ENCODE results near the gene MOCS1. TPM values are rescaled to one million over a fixed set of nuclear protein-coding genes. Genes with fewer than 3 reads are reported as not detected.

Gene MOCS1
- total and polyA plus RNA-seq, 2 experiments from 2014 or later = 17.2 to 28.1 TPM

DNA sequence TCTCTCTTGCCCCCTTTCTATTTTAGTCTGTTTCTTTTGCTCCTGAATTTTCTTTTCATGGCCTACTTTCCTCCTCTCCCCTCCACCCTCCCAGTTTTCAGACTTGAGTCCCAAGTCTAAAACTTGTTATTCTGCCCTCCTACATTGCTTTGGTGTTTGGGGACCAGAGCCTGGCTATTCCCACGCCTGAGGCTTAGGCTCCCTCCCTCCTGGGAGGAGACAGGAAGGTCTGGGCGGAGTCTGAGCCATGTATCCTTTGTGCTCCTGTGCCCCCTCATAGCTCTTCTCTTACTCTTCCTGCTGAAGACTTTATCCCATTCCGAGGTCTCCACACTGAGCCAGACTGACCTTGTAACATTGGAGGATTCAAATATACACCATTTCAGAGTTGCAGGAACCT is 72.6 kb downstream of the MOCS1 start:
- ATAC-seq (peak; percentile 60), DNase-seq (ENCODE audit: low spot score) (peak; percentile 26)
- no peaks in the 10 kb centered on the region for H3K9me3 Mint-ChIP-seq
- H3K4me3 Mint-ChIP-seq = no peak overlapping the region
- Histone ChIP-seq H3K4me3 (no peak overlapping the region), H3K4me2 (no peak overlapping the region), H3K36me3 (ENCODE audit: insufficient read depth) (no peaks in the 10 kb centered on the region), H3K79me2 (replicated peaks; ENCODE audit: insufficient read depth) (no peaks in the 10 kb centered on the region), H3K4me1 (ENCODE audit: insufficient read depth) (peaks cover 2% of the 10 kb centered on the region), H4K20me1 (replicated peaks; ENCODE audit: insufficient read depth) (no peaks in the 10 kb centered on the region), H3K27ac (ENCODE audit: low read depth) (no peak overlapping the region), H3K27me3 (ENCODE audit: insufficient read depth) (no peaks in the 10 kb centered on the region), H2AFZ (peak overlapping the region; percentile 38; the same call in 1 of the 2 replicates), H3K9me2 (ENCODE audit: insufficient read depth) (peaks cover 6% of the 10 kb centered on the region), H3F3A (replicated peaks; ENCODE audit: low read depth) (no peaks in the 10 kb centered on the region)
- peaks cover 7% of the 10 kb centered on the region for H3K27me3 Mint-ChIP-seq (ENCODE audit: insufficient read depth, low read depth, poor library complexity)
- no peak overlapping the region; the same call in 1 of the 2 replicates for H3K27ac Mint-ChIP-seq
- TF ChIP-seq ZNF114 (CRISPR knock-in tag; IDR thresholded peaks at IDR 0.05) (no peak), CREB1 (CRISPR knock-in tag; IDR thresholded peaks at IDR 0.05; ENCODE audit: low read depth) (no peak), EZH2phosphoT487 (IDR thresholded peaks at IDR 0.05; ENCODE audit: unreplicated experiment) (no peak), ZNF331 (CRISPR knock-in tag; IDR thresholded peaks at IDR 0.05; ENCODE audit: low read depth) (no peak), EZH2 (IDR thresholded peaks at IDR 0.05; ENCODE audit: low read depth, unreplicated experiment) (no peak), POLR2AphosphoS5 (IDR thresholded peaks at IDR 0.05; ENCODE audit: low read depth) (no peak), JUNB (IDR thresholded peaks at IDR 0.05; ENCODE audit: unreplicated experiment) (no peak), NANOG (IDR thresholded peaks at IDR 0.05; ENCODE audit: borderline replicate concordance) (no peak), STAT1 (IDR thresholded peaks at IDR 0.05; ENCODE audit: unreplicated experiment) (no peak)
- TF ChIP-seq, protein P1, sequence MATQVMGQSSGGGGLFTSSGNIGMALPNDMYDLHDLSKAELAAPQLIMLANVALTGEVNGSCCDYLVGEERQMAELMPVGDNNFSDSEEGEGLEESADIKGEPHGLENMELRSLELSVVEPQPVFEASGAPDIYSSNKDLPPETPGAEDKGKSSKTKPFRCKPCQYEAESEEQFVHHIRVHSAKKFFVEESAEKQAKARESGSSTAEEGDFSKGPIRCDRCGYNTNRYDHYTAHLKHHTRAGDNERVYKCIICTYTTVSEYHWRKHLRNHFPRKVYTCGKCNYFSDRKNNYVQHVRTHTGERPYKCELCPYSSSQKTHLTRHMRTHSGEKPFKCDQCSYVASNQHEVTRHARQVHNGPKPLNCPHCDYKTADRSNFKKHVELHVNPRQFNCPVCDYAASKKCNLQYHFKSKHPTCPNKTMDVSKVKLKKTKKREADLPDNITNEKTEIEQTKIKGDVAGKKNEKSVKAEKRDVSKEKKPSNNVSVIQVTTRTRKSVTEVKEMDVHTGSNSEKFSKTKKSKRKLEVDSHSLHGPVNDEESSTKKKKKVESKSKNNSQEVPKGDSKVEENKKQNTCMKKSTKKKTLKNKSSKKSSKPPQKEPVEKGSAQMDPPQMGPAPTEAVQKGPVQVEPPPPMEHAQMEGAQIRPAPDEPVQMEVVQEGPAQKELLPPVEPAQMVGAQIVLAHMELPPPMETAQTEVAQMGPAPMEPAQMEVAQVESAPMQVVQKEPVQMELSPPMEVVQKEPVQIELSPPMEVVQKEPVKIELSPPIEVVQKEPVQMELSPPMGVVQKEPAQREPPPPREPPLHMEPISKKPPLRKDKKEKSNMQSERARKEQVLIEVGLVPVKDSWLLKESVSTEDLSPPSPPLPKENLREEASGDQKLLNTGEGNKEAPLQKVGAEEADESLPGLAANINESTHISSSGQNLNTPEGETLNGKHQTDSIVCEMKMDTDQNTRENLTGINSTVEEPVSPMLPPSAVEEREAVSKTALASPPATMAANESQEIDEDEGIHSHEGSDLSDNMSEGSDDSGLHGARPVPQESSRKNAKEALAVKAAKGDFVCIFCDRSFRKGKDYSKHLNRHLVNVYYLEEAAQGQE (IDR thresholded peaks at IDR 0.05; ENCODE audit: unreplicated experiment) = no peak
- TF ChIP-seq, protein P2, sequence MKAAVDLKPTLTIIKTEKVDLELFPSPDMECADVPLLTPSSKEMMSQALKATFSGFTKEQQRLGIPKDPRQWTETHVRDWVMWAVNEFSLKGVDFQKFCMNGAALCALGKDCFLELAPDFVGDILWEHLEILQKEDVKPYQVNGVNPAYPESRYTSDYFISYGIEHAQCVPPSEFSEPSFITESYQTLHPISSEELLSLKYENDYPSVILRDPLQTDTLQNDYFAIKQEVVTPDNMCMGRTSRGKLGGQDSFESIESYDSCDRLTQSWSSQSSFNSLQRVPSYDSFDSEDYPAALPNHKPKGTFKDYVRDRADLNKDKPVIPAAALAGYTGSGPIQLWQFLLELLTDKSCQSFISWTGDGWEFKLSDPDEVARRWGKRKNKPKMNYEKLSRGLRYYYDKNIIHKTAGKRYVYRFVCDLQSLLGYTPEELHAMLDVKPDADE (IDR thresholded peaks at IDR 0.05) = no peak
- TF ChIP-seq, protein P3, sequence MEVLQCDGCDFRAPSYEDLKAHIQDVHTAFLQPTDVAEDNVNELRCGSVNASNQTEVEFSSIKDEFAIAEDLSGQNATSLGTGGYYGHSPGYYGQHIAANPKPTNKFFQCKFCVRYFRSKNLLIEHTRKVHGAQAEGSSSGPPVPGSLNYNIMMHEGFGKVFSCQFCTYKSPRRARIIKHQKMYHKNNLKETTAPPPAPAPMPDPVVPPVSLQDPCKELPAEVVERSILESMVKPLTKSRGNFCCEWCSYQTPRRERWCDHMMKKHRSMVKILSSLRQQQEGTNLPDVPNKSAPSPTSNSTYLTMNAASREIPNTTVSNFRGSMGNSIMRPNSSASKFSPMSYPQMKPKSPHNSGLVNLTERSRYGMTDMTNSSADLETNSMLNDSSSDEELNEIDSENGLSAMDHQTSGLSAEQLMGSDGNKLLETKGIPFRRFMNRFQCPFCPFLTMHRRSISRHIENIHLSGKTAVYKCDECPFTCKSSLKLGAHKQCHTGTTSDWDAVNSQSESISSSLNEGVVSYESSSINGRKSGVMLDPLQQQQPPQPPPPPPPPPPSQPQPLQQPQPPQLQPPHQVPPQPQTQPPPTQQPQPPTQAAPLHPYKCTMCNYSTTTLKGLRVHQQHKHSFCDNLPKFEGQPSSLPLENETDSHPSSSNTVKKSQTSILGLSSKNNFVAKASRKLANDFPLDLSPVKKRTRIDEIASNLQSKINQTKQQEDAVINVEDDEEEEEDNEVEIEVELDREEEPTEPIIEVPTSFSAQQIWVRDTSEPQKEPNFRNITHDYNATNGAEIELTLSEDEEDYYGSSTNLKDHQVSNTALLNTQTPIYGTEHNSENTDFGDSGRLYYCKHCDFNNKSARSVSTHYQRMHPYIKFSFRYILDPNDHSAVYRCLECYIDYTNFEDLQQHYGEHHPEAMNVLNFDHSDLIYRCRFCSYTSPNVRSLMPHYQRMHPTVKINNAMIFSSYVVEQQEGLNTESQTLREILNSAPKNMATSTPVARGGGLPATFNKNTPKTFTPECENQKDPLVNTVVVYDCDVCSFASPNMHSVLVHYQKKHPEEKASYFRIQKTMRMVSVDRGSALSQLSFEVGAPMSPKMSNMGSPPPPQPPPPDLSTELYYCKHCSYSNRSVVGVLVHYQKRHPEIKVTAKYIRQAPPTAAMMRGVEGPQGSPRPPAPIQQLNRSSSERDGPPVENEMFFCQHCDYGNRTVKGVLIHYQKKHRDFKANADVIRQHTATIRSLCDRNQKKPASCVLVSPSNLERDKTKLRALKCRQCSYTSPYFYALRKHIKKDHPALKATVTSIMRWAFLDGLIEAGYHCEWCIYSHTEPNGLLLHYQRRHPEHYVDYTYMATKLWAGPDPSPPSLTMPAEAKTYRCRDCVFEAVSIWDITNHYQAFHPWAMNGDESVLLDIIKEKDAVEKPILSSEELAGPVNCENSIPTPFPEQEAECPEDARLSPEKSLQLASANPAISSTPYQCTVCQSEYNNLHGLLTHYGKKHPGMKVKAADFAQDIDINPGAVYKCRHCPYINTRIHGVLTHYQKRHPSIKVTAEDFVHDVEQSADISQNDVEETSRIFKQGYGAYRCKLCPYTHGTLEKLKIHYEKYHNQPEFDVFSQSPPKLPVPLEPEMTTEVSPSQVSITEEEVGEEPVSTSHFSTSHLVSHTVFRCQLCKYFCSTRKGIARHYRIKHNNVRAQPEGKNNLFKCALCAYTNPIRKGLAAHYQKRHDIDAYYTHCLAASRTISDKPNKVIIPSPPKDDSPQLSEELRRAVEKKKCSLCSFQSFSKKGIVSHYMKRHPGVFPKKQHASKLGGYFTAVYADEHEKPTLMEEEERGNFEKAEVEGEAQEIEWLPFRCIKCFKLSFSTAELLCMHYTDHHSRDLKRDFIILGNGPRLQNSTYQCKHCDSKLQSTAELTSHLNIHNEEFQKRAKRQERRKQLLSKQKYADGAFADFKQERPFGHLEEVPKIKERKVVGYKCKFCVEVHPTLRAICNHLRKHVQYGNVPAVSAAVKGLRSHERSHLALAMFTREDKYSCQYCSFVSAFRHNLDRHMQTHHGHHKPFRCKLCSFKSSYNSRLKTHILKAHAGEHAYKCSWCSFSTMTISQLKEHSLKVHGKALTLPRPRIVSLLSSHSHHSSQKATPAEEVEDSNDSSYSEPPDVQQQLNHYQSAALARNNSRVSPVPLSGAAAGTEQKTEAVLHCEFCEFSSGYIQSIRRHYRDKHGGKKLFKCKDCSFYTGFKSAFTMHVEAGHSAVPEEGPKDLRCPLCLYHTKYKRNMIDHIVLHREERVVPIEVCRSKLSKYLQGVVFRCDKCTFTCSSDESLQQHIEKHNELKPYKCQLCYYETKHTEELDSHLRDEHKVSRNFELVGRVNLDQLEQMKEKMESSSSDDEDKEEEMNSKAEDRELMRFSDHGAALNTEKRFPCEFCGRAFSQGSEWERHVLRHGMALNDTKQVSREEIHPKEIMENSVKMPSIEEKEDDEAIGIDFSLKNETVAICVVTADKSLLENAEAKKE (CRISPR knock-in tag; IDR thresholded peaks at IDR 0.05) = no peak
- TF ChIP-seq, protein P4, sequence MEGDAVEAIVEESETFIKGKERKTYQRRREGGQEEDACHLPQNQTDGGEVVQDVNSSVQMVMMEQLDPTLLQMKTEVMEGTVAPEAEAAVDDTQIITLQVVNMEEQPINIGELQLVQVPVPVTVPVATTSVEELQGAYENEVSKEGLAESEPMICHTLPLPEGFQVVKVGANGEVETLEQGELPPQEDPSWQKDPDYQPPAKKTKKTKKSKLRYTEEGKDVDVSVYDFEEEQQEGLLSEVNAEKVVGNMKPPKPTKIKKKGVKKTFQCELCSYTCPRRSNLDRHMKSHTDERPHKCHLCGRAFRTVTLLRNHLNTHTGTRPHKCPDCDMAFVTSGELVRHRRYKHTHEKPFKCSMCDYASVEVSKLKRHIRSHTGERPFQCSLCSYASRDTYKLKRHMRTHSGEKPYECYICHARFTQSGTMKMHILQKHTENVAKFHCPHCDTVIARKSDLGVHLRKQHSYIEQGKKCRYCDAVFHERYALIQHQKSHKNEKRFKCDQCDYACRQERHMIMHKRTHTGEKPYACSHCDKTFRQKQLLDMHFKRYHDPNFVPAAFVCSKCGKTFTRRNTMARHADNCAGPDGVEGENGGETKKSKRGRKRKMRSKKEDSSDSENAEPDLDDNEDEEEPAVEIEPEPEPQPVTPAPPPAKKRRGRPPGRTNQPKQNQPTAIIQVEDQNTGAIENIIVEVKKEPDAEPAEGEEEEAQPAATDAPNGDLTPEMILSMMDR (conservative IDR thresholded peaks at IDR 0.05; ENCODE audit: low read depth in 2 of 2) = no peak
- H3K4me1 Mint-ChIP-seq = peaks cover 31% of the 10 kb centered on the region
- no peaks in the 10 kb centered on the region; the same call in 2 of the 3 replicates for H3K36me3 Mint-ChIP-seq (ENCODE audit: low read depth)
